Fibroblast of lung (primary cell): ENCODE data around the gene ADCY2.

ENCODE experiments used
- CTCF ChIP-seq, 2 donors: IDR thresholded peaks in 1 of 2; conservative IDR thresholded peaks in 1 of 2; 1 replicate in 1 of 2; 2 replicates in 1 of 2; pipeline ENCODE4 v1.5.1; 2011 to 2012; ENCODE audit warnings: low read length in 2 of 2, control low read depth in 1 of 2, inconsistent platforms in 1 of 2, low read depth in 1 of 2, mild to moderate bottlenecking in 1 of 2
- EZH2 ChIP-seq: IDR thresholded peaks from 2 replicates; pipeline ENCODE4 v1.5.1; 2012; ENCODE audit warnings: low read length, control low read depth, mild to moderate bottlenecking; ENCODE audit errors: missing control alignments

GRCh38 chr5:7813576-7813975, 417.6 kb downstream of the ADCY2 start:
- no peak for TF ChIP-seq CTCF (conservative IDR thresholded peaks at IDR 0.05 in 1 of 2, IDR thresholded peaks at IDR 0.05 in 1 of 2; ENCODE audit: low read depth in 1 of 2, low read length in 2 of 2)
- TF ChIP-seq EZH2: no peak
